IMR-90 (cell line): Measurements from ENCODE around the gene BTBD6. TPM values are rescaled to one million over a fixed set of nuclear protein-coding genes. Genes with fewer than 3 reads are reported as not detected.

Experiments
- ATAC-seq: fragments of 200-7000 bp; cut with Tn5 transposase; 2 replicates; pipeline ENCODE4 v1.9.1; 2020; ENCODE audit warnings: low read depth, mild to moderate bottlenecking, moderate library complexity
- BruUV-seq: library from RNA; stranded (reverse); fragments of 400-500 nt; replicated peaks from 2 replicates; lab custom pipeline; 2021; lab: Mats Ljungman, UMichigan
- CTCF ChIA-PET: fragments of 300-600 bp; formaldehyde crosslinking; extraction: SDS; loops from one replicate; lab custom pipeline; 2021; ENCODE audit warnings: antibody characterized with exemption; lab: Yijun Ruan, JAX
- POLR2A ChIA-PET: fragments of 300-600 bp; sonication (Branson Sonifier 250); formaldehyde crosslinking; loops from one replicate; lab custom pipeline; 2022; ENCODE audit warnings: antibody characterized with exemption; ENCODE audit not compliant: unreplicated experiment; lab: Charles Lee
- DNase-seq: peaks from one replicate; pipeline ENCODE4 v3.0.0; 2013
- H2AFZ ChIP-seq: replicated peaks from 2 replicates; pipeline ENCODE3; 2013; ENCODE audit warnings: low read length, mild to moderate bottlenecking; ENCODE audit not compliant: poor library complexity
- H2AK5ac ChIP-seq: 2 replicates; pipeline ENCODE4 v1.6.1; 2013; ENCODE audit warnings: low read depth, low read length, inconsistent platforms
- H2AK9ac ChIP-seq: replicated peaks from 2 replicates; pipeline ENCODE3; 2013; ENCODE audit warnings: mild to moderate bottlenecking, low read depth, low read length, moderate library complexity; ENCODE audit not compliant: poor library complexity
- H2BK120ac ChIP-seq: 2 replicates; pipeline ENCODE4 v1.6.1; 2013; ENCODE audit warnings: low read depth, low read length, inconsistent platforms
- H2BK15ac ChIP-seq: 3 replicates; pipeline ENCODE4 v1.6.1; 2013; ENCODE audit warnings: low read depth, low read length, inconsistent platforms
- H2BK20ac ChIP-seq: 2 replicates; pipeline ENCODE4 v1.6.1; 2013; ENCODE audit warnings: low read depth, mild to moderate bottlenecking, inconsistent platforms, low read length, moderate library complexity
- H2BK5ac ChIP-seq: 2 replicates; pipeline ENCODE4 v1.6.1; 2013; ENCODE audit warnings: mild to moderate bottlenecking, low read depth, low read length, inconsistent platforms; ENCODE audit not compliant: poor library complexity, severe bottlenecking
- H3K14ac ChIP-seq: replicated peaks from 2 replicates; pipeline ENCODE4 v1.6.1; 2013; ENCODE audit warnings: low read depth, low read length, inconsistent platforms
- H3K18ac ChIP-seq: 2 replicates; pipeline ENCODE4 v1.6.1; 2013; ENCODE audit warnings: low read depth, low read length, control low read depth
- H3K23ac ChIP-seq: 2 replicates; pipeline ENCODE4 v1.6.1; 2013; ENCODE audit warnings: low read depth, low read length, inconsistent platforms
- H3K27ac ChIP-seq: 2 replicates; pipeline ENCODE4 v1.5.1; 2013; ENCODE audit warnings: mild to moderate bottlenecking, control low read depth, low read length; ENCODE audit not compliant: insufficient read depth
- H3K27me3 ChIP-seq: 2 replicates; pipeline ENCODE4 v1.6.1; 2013; ENCODE audit warnings: low read length; ENCODE audit not compliant: control insufficient read depth, insufficient read depth
- H3K36me3 ChIP-seq: 2 replicates; pipeline ENCODE4 v1.6.1; 2013; ENCODE audit warnings: low read length, mixed read lengths; ENCODE audit not compliant: control insufficient read depth, insufficient read depth
- H3K4ac ChIP-seq: 2 replicates; pipeline ENCODE4 v1.6.1; 2013; ENCODE audit warnings: low read depth, low read length, inconsistent platforms
- H3K4me1 ChIP-seq: 2 replicates; pipeline ENCODE4 v1.6.1; 2013; ENCODE audit warnings: low read length, mixed read lengths; ENCODE audit not compliant: control insufficient read depth, insufficient read depth
- H3K4me2 ChIP-seq: 2 replicates; pipeline ENCODE4 v1.6.1; 2013; ENCODE audit warnings: low read depth, mild to moderate bottlenecking, control low read depth, low read length, moderate library complexity
- H3K4me3 ChIP-seq: 2 replicates; pipeline ENCODE4 v1.5.1; 2013; ENCODE audit warnings: low read depth, mild to moderate bottlenecking, control low read depth, low read length, moderate library complexity; ENCODE audit not compliant: insufficient read depth
- H3K56ac ChIP-seq: 2 replicates; pipeline ENCODE4 v1.6.1; 2013; ENCODE audit warnings: low read length, inconsistent platforms; ENCODE audit not compliant: insufficient read depth; ENCODE audit errors: extremely low read depth
- H3K79me1 ChIP-seq, 2 experiments: 2 replicates each; pipeline ENCODE4 v1.6.1; 2013; ENCODE audit warnings: low read length in 2 of 2, inconsistent platforms in 1 of 2, low read depth in 1 of 2
- H3K9ac ChIP-seq: 2 replicates; pipeline ENCODE4 v1.6.1; 2013; ENCODE audit warnings: low read depth, low read length, control low read depth
- H3K9me1 ChIP-seq: 2 replicates; pipeline ENCODE4 v1.6.1; 2013; ENCODE audit warnings: low read length, inconsistent platforms; ENCODE audit not compliant: insufficient read depth
- H3K9me3 ChIP-seq: 2 replicates; pipeline ENCODE4 v1.6.1; 2013; ENCODE audit warnings: low read length; ENCODE audit not compliant: control insufficient read depth, insufficient read depth
- H4K20me1 ChIP-seq: 2 replicates; pipeline ENCODE4 v1.6.1; 2013; ENCODE audit warnings: low read length, inconsistent platforms; ENCODE audit not compliant: insufficient read depth
- H4K5ac ChIP-seq: 2 replicates; pipeline ENCODE4 v1.6.1; 2013; ENCODE audit warnings: mild to moderate bottlenecking, low read depth, low read length, control low read depth
- H4K8ac ChIP-seq, 2 experiments: 2 replicates each; pipeline ENCODE4 v1.6.1; 2013; ENCODE audit warnings: low read depth in 2 of 2, low read length in 2 of 2, control low read depth in 1 of 2, inconsistent platforms in 1 of 2
- H4K91ac ChIP-seq: 2 replicates; pipeline ENCODE4 v1.6.1; 2013; ENCODE audit warnings: low read depth, low read length, inconsistent platforms; ENCODE audit not compliant: insufficient read depth
- BHLHE40 ChIP-seq: fragments of 150-350 bp; IDR thresholded peaks from 2 replicates; pipeline ENCODE4 v1.6.1; 2016; ENCODE audit warnings: mild to moderate bottlenecking, low read depth, low read length
- CEBPB ChIP-seq: IDR thresholded peaks from 2 replicates; pipeline ENCODE4 v1.6.1; 2012; ENCODE audit warnings: low read depth, low read length, improper control_type of control experiment
- CHD1 ChIP-seq: IDR thresholded peaks from 2 replicates; pipeline ENCODE4 v1.6.1; 2012; ENCODE audit warnings: low read depth, low read length, improper control_type of control experiment
- CTCF ChIP-seq: conservative IDR thresholded peaks from 2 replicates; pipeline ENCODE4 v1.5.1; 2012; ENCODE audit warnings: mild to moderate bottlenecking, low read depth, low read length, improper control_type of control experiment
- ELK1 ChIP-seq: fragments of 150-350 bp; IDR thresholded peaks from 2 replicates; pipeline ENCODE4 v1.6.1; 2016; ENCODE audit warnings: low read depth, mild to moderate bottlenecking, low read length, moderate library complexity, borderline replicate concordance
- FOS ChIP-seq: fragments of 150-350 bp; IDR thresholded peaks from 2 replicates; pipeline ENCODE4 v1.6.1; 2016; ENCODE audit warnings: low read depth, low read length
- MAFK ChIP-seq: IDR thresholded peaks from 2 replicates; pipeline ENCODE4 v1.6.1; 2012; ENCODE audit warnings: low read depth, low read length, improper control_type of control experiment
- MAZ ChIP-seq: IDR thresholded peaks from 2 replicates; pipeline ENCODE4 v1.6.1; 2012; ENCODE audit warnings: low read depth, mild to moderate bottlenecking, low read length, improper control_type of control experiment, moderate library complexity, borderline replicate concordance
- MXI1 ChIP-seq: IDR thresholded peaks from 2 replicates; pipeline ENCODE4 v1.6.1; 2012; ENCODE audit warnings: low read depth, mild to moderate bottlenecking, low read length, moderate library complexity, borderline replicate concordance
- NFE2L2 ChIP-seq: fragments of 150-350 bp; IDR thresholded peaks from 2 replicates; pipeline ENCODE4 v1.6.1; 2016; ENCODE audit warnings: low read depth, mild to moderate bottlenecking, low read length
- POLR2A ChIP-seq: IDR thresholded peaks from 2 replicates; pipeline ENCODE4 v1.6.1; 2012; ENCODE audit warnings: mild to moderate bottlenecking, low read depth, low read length
- RAD21 ChIP-seq: IDR thresholded peaks from 2 replicates; pipeline ENCODE4 v1.6.1; 2012; ENCODE audit warnings: low read length, improper control_type of control experiment
- RCOR1 ChIP-seq: IDR thresholded peaks from 2 replicates; pipeline ENCODE4 v1.6.1; 2012; ENCODE audit warnings: mild to moderate bottlenecking, low read length, improper control_type of control experiment; ENCODE audit not compliant: insufficient replicate concordance
- RFX5 ChIP-seq: IDR thresholded peaks from 2 replicates; pipeline ENCODE4 v1.8.0; 2012; ENCODE audit warnings: low read depth, mild to moderate bottlenecking, low read length, moderate library complexity
- SMC3 ChIP-seq: fragments of 150-350 bp; IDR thresholded peaks from 2 replicates; pipeline ENCODE4 v1.6.1; 2016; ENCODE audit warnings: low read depth, mild to moderate bottlenecking, antibody characterized with exemption, low read length, moderate library complexity
- USF2 ChIP-seq: fragments of 150-350 bp; IDR thresholded peaks from 2 replicates; pipeline ENCODE4 v1.6.1; 2017; ENCODE audit warnings: mild to moderate bottlenecking, antibody characterized with exemption, low read length, low read depth
- WGBS, 2 experiments: methylation state at CpG; one replicate each; pipeline versions ENCODE4 v1.1.5 to v1.1.7; 2013; ENCODE audit warnings: missing lambda C conversion rate in 2 of 2; ENCODE audit not compliant: insufficient read length in 1 of 2; ENCODE audit errors: extremely low coverage in 2 of 2; 5-methylcytosine and 5-hydroxymethylcytosine counted together
- dilution Hi-C: fragments of 300-500 bp; cut with HindIII; formaldehyde crosslinking; loops from one replicate; pipeline ENCODE4 v1.14.3; 2018; ENCODE audit warnings: low sequenced_read_pairs; ENCODE audit not compliant: unreplicated experiment
- in situ Hi-C: fragments of 300-500 bp; cut with MboI; formaldehyde crosslinking; loops from 3 replicates; pipeline ENCODE4 v1.14.3; 2019; ENCODE audit warnings: low sequenced_read_pairs, inconsistent platforms, mixed read lengths
- intact Hi-C: fragments of 100-400 bp; cut with micrococcal nuclease; formaldehyde crosslinking; loops from 2 replicates; pipeline ENCODE4 v1.10.0; 2022
- polyA plus RNA-seq, 3 experiments: library from polyadenylated mRNA; depleted of rRNA; stranded (reverse); fragments of >200 nt; gene quantifications; 2 replicates each; pipeline ENCODE4 v1.2.3, GENCODE V29; 2012; ENCODE audit warnings: low replicate concordance in 1 of 3
- total RNA-seq: library from RNA; depleted of rRNA; stranded (reverse); fragments of >200 nt; gene quantifications from 2 replicates; pipeline ENCODE4 v1.2.3, GENCODE V29; 2012

BTBD6 gene
- total and polyA plus RNA-seq, 2 of the 4 experiments (the other 2 are of a cell fraction), result 33.9 to 43.9 TPM

- TF ChIP-seq BHLHE40 (no peak), MXI1 (no peak), RAD21 (no peak), RCOR1 (no peak), FOS (no peak), MAFK (no peak), RFX5 (no peak), POLR2A (no peak), USF2 (no peak), NFE2L2 (no peak), MAZ (no peak), CEBPB (no peak), CTCF (no peak), CHD1 (no peak), ELK1 (no peak), SMC3 (no peak)
- in situ Hi-C loops, result no loop called here
- no peaks in the 10 kb centered on the region for H3K9me1 ChIP-seq
- no peak overlapping the region for H3K9ac ChIP-seq
- H2BK120ac ChIP-seq, result no peak overlapping the region
- H3K4me1 ChIP-seq, result no peaks in the 10 kb centered on the region
- no peak overlapping the region for H4K8ac ChIP-seq
- no peak overlapping the region for H3K23ac ChIP-seq
- no peak overlapping the region for H3K4me3 ChIP-seq
- H2AK5ac ChIP-seq, result no peak overlapping the region
- H3K9me3 ChIP-seq, result no peaks in the 10 kb centered on the region
- peaks cover 12% of the 10 kb centered on the region for H3K36me3 ChIP-seq
- H4K5ac ChIP-seq, result no peak overlapping the region
- DNase-seq (no peak), ATAC-seq (no peak)
- H3K4ac ChIP-seq, result no peak overlapping the region
- no peak overlapping the region for H3K56ac ChIP-seq
- 100% methylated on average over 5 of the region's 18 CpGs; no CpG with 5 or more reads in 1 of the 2 experiments for WGBS, 2 experiments
- dilution Hi-C loops, result no loop called here
- H2AK9ac ChIP-seq, result no peak overlapping the region
- H4K20me1 ChIP-seq, result no peaks in the 10 kb centered on the region; the same call in 1 of the 2 replicates
- H4K91ac ChIP-seq, result no peak overlapping the region
- ChIA-PET POLR2A (no interaction called here), CTCF (no interaction called here)
- H3K27me3 ChIP-seq, result no peaks in the 10 kb centered on the region
- no peak overlapping the region for H2BK15ac ChIP-seq
- H3K14ac ChIP-seq, result no peak overlapping the region
- H3K4me2 ChIP-seq, result no peak overlapping the region
- no peak overlapping the region for H2AFZ ChIP-seq
- no peak overlapping the region for H2BK5ac ChIP-seq
- 0 out of 4 replicates have a peak, but pooled peaks cover 0 to 7% of the 10 kb centered on the region in 2 experiments for H3K79me1 ChIP-seq
- BruUV-seq, result no TSS peak
- H3K27ac ChIP-seq, result no peak overlapping the region
- H2BK20ac ChIP-seq, result no peak overlapping the region
- H3K18ac ChIP-seq, result no peak overlapping the region
- intact Hi-C loops, result no loop called here
These were observed 19.2 kb upstream of the BTBD6 start for GRCh38 chr14:105229099-105229655.
